Measurements from ENCODE around the gene SEC24C. TPM values are rescaled to one million over a fixed set of nuclear protein-coding genes. Genes with fewer than 3 reads are reported as not detected.
"Not testable (repeated sequence)": the region's sequence is repeated elsewhere in the genome, so short reads cannot be mapped to it uniquely, and the experiment has no call there.

Gene SEC24C
- 100 to 1,000 TPM; 152 to 172 TPM for total RNA-seq

DNA sequence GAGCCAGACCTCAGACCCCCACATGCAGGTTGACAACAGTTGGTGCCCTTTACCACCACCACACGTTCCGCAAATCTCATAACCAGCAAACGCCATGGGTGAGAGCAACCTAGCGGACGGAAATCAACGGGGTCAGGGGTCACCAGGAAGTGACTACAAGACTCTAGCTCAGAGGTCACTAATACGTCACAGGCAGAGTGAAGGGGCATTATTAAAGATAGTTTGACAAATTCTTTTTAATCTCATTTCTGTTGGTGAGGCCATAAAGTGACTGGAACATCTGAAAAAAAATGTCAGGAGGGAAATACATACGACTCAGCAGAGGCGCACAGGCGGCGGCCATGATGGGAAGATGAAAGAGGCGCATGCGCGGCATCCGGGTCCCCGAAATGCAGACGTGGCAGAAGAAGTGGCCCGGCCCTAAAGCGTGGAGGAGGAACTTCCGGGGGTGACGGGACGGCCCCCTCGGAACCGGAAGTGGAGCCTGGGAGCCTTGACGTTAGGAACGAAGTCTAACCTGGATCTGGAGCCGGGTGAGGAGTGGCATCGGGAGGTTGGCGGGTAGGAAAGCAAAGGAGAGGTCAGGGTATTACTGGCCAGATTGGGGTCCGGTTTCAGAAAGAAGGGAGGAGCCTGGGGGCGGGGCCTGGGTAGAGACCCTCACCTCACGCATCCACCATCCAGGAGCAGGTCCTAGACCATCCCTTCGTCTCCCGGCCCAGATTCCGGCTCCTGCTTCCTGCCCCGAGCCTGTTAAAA, at the start of gene SEC24C:
TSS of gene SEC24C (plus strand) at position 468 of the 759 bp plus-strand sequence. CDS start 2,461 bp downstream, outside the sequence.
- H3K4me3 Mint-ChIP-seq, result peak within 1 kb of the TSS; percentile 98
- no peaks in the 10 kb centered on the region for H3K27me3 Mint-ChIP-seq
- ATAC-seq, result peak; percentile 96
- no peaks in the 10 kb centered on the region for H3K9me3 Mint-ChIP-seq
- H3K36me3 Mint-ChIP-seq, result peaks cover 3% of the 10 kb centered on the region
- H3K27ac Mint-ChIP-seq, result peak within 1 kb of the TSS; percentile 98 to 99
- DNase-seq (ENCODE audit: low spot score), result peak; percentile 96
- H3K4me1 Mint-ChIP-seq (ENCODE audit: low read depth in 2 of 2), result peaks cover 29 to 35% of the 10 kb centered on the region in 2 donors

GRCh38 chr10:73695302-73695701, 48.9 kb upstream of the SEC24C start:
- H3K36me3 Mint-ChIP-seq; H3K27me3 Mint-ChIP-seq; ATAC-seq; DNase-seq (ENCODE audit: low spot score); H3K27ac Mint-ChIP-seq; H3K4me3 Mint-ChIP-seq; H3K4me1 Mint-ChIP-seq (ENCODE audit: low read depth in 2 of 2); H3K9me3 Mint-ChIP-seq: not testable (repeated sequence)

GRCh38 chr10:73697675-73698159, 46.5 kb upstream of the SEC24C start, which contains the start of gene AGAP5:
Gene AGAP5 (minus strand): TSS chr10:73698109. CDS start chr10:73697755, 354 bp downstream.
- H3K9me3 Mint-ChIP-seq; H3K4me3 Mint-ChIP-seq; H3K27ac Mint-ChIP-seq; ATAC-seq; H3K4me1 Mint-ChIP-seq (ENCODE audit: low read depth in 2 of 2); H3K27me3 Mint-ChIP-seq; DNase-seq (ENCODE audit: low spot score): not testable (repeated sequence)
- H3K36me3 Mint-ChIP-seq, result peaks cover 11% of the 10 kb centered on the region

- H3K27ac Mint-ChIP-seq; H3K9me3 Mint-ChIP-seq; H3K4me1 Mint-ChIP-seq (ENCODE audit: low read depth in 2 of 2); ATAC-seq; DNase-seq (ENCODE audit: low spot score); H3K4me3 Mint-ChIP-seq; H3K27me3 Mint-ChIP-seq: not testable (repeated sequence)
- peaks cover 11% of the 10 kb centered on the region for H3K36me3 Mint-ChIP-seq
These were observed 45.4 kb upstream of the SEC24C start for GRCh38 chr10:73698819-73699218.

- peaks cover 16% of the 10 kb centered on the region for H3K36me3 Mint-ChIP-seq
- DNase-seq (ENCODE audit: low spot score); H3K27ac Mint-ChIP-seq; H3K4me1 Mint-ChIP-seq (ENCODE audit: low read depth in 2 of 2); H3K27me3 Mint-ChIP-seq; ATAC-seq; H3K9me3 Mint-ChIP-seq; H3K4me3 Mint-ChIP-seq: not testable (repeated sequence)
These were observed 40.2 kb upstream of the SEC24C start for GRCh38 chr10:73703924-73704323.

- H3K27ac Mint-ChIP-seq; H3K4me1 Mint-ChIP-seq (ENCODE audit: low read depth in 2 of 2); DNase-seq (ENCODE audit: low spot score); ATAC-seq; H3K9me3 Mint-ChIP-seq; H3K27me3 Mint-ChIP-seq; H3K4me3 Mint-ChIP-seq: not testable (repeated sequence)
- peaks cover 16% of the 10 kb centered on the region for H3K36me3 Mint-ChIP-seq
These were observed 38.6 kb upstream of the SEC24C start for GRCh38 chr10:73705506-73706072.

DNA sequence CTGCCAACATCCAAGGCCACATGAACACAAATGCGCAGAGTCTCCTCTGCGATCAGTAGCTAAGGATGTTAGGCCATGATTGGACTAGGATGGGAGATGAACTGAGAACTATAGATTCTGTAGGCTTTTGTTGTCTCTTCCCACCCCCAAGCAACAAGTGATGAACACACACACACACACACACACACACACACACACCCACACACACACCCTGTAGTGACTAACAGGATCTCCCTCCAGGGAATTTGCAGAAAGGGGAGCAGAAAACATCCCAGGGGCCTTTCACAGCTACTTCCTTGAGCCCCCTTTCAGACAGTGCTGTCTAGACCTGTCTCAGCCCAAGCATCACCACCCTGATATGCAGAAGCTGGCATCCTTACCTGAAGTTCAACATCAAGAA, 37.7 kb upstream of the SEC24C start:
- not testable (repeated sequence) for H3K27me3 Mint-ChIP-seq; H3K9me3 Mint-ChIP-seq; ATAC-seq; H3K4me3 Mint-ChIP-seq; DNase-seq (ENCODE audit: low spot score); H3K4me1 Mint-ChIP-seq (ENCODE audit: low read depth in 2 of 2)
- Mint-ChIP-seq H3K27ac (peak overlapping the region in 1 of 2 donors; percentile 61), H3K36me3 (peaks cover 13% of the 10 kb centered on the region)

GRCh38 chr10:73707628-73708027, 36.5 kb upstream of the SEC24C start:
- H3K27me3 Mint-ChIP-seq; DNase-seq (ENCODE audit: low spot score); H3K9me3 Mint-ChIP-seq; H3K36me3 Mint-ChIP-seq; H3K27ac Mint-ChIP-seq; ATAC-seq; H3K4me1 Mint-ChIP-seq (ENCODE audit: low read depth in 2 of 2); H3K4me3 Mint-ChIP-seq: not testable (repeated sequence)

DNA sequence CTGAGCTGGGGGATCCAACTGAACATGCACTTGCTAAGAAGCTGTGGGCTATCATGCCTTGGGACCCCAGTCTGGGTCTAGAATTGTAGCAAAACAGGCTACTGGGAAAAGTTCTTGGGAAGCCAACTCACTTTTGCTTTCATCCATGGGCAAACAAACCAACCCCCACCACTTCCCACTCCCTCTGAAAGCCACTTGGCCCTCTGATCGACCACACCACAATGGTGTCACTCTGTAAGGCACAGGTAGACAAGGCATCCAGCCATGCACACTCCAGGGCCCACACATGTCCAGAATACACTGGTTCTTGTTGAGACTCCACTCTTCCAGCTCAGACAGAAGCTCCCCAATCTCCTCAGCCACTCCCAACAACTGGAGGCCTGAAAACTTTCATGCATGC, 36.0 kb upstream of the SEC24C start:
- ATAC-seq; H3K9me3 Mint-ChIP-seq; H3K36me3 Mint-ChIP-seq; DNase-seq (ENCODE audit: low spot score); H3K4me3 Mint-ChIP-seq; H3K27me3 Mint-ChIP-seq; H3K27ac Mint-ChIP-seq; H3K4me1 Mint-ChIP-seq (ENCODE audit: low read depth in 2 of 2): not testable (repeated sequence)

- H3K9me3 Mint-ChIP-seq; H3K27me3 Mint-ChIP-seq; H3K36me3 Mint-ChIP-seq; ATAC-seq; H3K27ac Mint-ChIP-seq; H3K4me3 Mint-ChIP-seq; DNase-seq (ENCODE audit: low spot score); H3K4me1 Mint-ChIP-seq (ENCODE audit: low read depth in 2 of 2): not testable (repeated sequence)
These were observed 32.5 kb upstream of the SEC24C start for GRCh38 chr10:73711683-73712082.

- H3K4me3 Mint-ChIP-seq; H3K4me1 Mint-ChIP-seq (ENCODE audit: low read depth in 2 of 2); H3K9me3 Mint-ChIP-seq; H3K27ac Mint-ChIP-seq; H3K27me3 Mint-ChIP-seq; DNase-seq (ENCODE audit: low spot score); ATAC-seq: not testable (repeated sequence)
- peaks cover 13% of the 10 kb centered on the region for H3K36me3 Mint-ChIP-seq
These were observed 30.3 kb upstream of the SEC24C start for GRCh38 chr10:73713912-73714311.

DNA sequence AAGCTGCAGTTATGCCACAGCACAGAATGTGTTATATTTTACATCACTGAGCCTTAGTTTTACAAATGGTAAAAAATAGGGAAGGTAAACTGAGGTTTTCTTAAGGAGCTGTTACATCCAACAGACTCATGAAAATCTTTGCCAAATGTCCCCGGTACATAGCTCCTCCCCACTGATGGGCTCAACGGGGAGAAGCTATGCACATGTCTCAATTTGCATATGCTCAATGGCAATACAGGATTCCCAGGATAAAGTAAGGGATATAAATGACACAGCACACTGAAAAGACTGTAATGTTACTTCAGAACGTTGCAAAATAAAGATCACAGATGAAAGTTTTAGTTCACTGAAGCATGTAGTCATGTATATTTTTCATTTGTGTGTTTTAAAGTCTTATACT, 29.7 kb upstream of the SEC24C start:
- ATAC-seq; H3K4me1 Mint-ChIP-seq (ENCODE audit: low read depth in 2 of 2); H3K4me3 Mint-ChIP-seq; H3K27me3 Mint-ChIP-seq; DNase-seq (ENCODE audit: low spot score); H3K9me3 Mint-ChIP-seq; H3K27ac Mint-ChIP-seq: not testable (repeated sequence)
- peaks cover 18% of the 10 kb centered on the region for H3K36me3 Mint-ChIP-seq

- H3K9me3 Mint-ChIP-seq; ATAC-seq; H3K4me1 Mint-ChIP-seq (ENCODE audit: low read depth in 2 of 2); H3K27me3 Mint-ChIP-seq; H3K27ac Mint-ChIP-seq; DNase-seq (ENCODE audit: low spot score); H3K4me3 Mint-ChIP-seq: not testable (repeated sequence)
- peaks cover 18% of the 10 kb centered on the region for H3K36me3 Mint-ChIP-seq
These were observed 28.7 kb upstream of the SEC24C start for GRCh38 chr10:73715179-73716156.
